Activated CD4-positive, alpha-beta T cell treated with anti-CD3 and anti-CD28 coated beads for 1 hour (primary cell): ENCODE results near the gene CAMP.

Experiments
- DNase-seq: peaks from one replicate; pipeline ENCODE4 v3.0.0-alpha.2; 2020

The CAMP gene

DNA sequence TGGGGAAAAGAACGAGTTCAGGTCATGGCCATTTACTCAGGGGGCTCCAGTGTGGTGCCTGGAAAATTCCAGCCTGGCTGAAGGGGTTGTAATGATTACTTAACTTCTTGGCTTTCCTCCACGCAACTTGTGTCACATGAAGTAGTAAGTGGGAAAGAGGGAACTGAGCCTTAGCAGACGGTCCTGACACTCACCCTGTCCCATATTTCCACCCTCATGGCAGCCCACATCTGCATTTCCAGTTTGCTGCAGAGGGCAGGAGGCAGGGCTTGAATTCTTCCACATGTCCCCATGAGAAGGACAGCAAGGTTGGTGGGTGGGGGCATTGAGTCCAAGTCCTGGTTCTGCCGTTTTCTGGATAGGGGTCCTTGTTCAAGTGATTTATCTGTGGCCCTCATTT is 7.8 kb upstream of the CAMP start:
- no peak for DNase-seq

- DNase-seq, result no peak
Measured at GRCh38 chr3:48215876-48216275, 7.4 kb upstream of the CAMP start.

GRCh38 chr3:48217449-48217848 is 5.8 kb upstream of the CAMP start:
- no peak for DNase-seq

GRCh38 chr3:48218537-48218936 is 4.8 kb upstream of the CAMP start:
- no peak for DNase-seq

DNA sequence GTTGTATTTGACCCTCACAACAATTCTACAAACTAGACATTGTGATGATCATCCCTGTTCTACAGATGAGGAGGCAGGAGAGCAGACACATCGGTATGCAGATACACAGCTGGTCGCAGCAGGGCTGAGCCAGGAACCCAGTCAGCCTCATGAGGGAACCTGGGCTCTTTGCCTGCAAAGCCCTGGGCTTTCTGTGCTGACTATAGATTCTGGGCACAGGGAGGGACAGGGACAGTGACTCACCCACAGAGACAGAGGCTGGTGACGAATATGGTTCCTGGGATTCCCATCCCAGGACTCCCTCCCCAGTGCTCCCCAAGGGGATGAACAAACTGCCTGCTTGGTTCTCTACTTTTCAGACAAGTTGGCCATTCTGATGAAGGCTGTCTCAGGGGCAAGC is 3.8 kb upstream of the CAMP start:
- DNase-seq, result no peak

DNA sequence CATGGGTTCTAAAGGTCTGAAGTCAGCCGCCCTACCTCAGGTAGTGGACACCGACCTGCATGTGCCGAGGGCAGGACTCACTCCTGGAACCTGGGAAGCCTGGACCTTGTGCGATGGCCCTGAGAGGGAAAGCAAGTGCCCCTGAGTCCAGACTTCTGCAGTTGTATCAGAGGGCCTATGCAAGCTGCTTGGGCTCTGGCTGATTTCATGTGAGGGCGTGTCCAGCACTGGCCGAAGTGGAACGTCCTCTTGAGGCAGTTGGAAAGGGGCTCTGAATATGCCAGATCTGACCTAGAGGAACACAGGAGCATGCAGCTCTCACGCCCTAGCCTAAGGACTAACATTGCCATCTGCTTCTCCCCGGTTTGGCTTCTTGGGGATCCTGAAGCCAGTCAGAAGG is 2.5 kb upstream of the CAMP start:
- no peak for DNase-seq

GRCh38 chr3:48225587-48225986 is 2.3 kb downstream of the CAMP start:
- no peak for DNase-seq

DNA sequence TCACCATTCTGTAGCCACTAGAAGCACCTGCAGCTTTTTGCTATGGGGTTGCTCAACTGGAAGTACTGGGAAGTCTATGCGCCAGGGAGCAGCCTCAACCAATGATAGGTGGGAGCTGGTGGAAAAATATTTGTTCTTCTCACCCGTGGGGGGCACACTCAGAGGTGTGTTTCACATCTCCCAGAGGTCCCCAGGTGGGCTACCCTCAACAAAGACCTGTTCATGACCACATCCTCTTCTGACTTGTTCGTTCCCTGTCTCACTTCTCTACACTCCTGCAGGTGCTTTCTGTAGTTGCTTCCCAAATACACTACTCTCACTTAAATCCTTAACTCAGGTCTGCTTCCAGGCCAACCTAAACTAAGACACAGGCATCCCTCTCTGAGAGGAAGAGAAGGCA is 3.6 kb downstream of the CAMP start:
- no peak for DNase-seq

- no peak for DNase-seq
Measured at GRCh38 chr3:48232232-48232631, 8.9 kb downstream of the CAMP start.

GRCh38 chr3:48232734-48233133 is 9.4 kb downstream of the CAMP start:
- peak; percentile 31 for DNase-seq

DNA sequence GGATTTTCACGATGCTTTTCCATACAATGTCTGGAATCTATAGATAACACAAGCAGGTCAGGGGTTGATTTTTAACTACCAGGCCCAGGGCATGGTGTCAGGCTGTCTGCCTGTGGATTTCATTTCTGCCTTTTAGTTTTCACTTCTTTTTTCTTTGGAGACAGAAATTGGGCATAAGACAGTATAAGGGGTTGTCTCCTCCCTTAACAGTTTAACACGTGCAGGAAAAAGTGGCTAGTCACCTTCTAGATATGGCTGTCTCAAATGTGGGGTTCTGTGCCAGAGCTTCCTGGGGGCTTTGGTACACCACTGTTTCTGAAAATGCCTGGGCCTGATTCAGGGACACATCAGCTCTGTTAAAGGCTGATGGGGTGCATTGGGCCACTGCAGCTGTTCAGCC is 10.2 kb downstream of the CAMP start:
- DNase-seq, result no peak

DNA sequence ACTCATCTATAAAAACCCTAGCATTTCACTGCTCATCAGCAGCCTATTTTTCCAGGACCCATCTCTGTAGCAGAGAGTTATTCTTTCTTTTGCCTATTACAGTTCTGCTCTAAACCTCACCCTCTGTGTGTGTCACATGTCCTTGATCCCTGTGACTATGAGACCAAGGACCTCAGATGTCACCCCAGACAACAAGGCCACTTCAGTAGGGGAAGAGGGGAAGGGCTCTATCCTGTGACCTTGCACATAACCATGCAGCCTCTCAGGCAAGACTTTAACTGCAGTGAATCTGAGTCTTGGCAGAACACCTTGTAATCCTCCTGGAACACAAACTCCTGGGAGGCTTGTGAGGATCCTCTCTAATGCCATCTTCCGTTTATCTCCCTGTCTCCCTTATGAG is 13.2 kb downstream of the CAMP start:
- DNase-seq, result no peak

- DNase-seq, result no peak
Measured at GRCh38 chr3:48238531-48239085, 15.3 kb downstream of the CAMP start.

GRCh38 chr3:48240000-48240963 is 17.0 kb downstream of the CAMP start:
- DNase-seq, result no peak

- DNase-seq, result no peak
Measured at GRCh38 chr3:48241796-48242455, 18.6 kb downstream of the CAMP start.

DNA sequence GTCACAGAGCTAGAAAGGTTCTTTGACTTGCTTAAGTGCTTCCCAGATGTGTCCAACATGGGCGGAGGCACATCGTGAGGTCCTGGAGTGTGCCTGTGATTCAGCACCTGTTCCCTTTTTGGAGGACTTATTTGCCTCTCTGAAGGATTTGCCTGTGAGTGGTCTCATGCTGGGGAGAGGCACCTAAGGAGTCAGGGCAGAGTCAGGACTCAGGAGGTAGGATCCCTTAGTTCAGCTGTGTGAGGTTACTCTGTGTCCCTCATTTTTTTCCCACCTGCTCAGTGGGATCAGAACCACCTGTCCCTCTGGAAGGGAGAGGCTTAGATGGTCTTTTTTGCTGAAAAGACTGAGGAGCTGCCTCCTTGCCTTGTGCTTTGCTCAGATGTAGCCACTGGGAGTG is 20.6 kb downstream of the CAMP start:
- no peak for DNase-seq

DNA sequence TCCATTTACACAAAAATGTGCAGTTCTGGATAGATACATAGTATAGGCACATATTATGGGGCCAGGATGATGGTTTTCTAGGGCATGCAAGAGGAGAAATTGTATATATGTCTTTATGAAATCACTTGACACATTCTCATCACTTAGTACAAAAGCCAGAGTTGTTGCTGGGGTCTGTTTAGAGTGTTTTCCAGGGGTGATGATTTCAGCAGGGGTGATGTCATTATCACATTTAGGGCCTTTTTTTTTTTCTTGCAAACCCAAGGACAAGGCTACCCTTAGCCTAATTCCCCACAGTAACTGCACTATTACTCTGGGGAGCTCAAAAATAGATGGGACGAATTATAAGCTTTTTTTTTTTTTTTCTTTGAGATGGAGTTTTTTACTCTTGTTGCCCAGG is 21.2 kb downstream of the CAMP start:
- no peak for DNase-seq

- DNase-seq, result no peak
Measured at GRCh38 chr3:48245136-48245535, 21.8 kb downstream of the CAMP start.

DNA sequence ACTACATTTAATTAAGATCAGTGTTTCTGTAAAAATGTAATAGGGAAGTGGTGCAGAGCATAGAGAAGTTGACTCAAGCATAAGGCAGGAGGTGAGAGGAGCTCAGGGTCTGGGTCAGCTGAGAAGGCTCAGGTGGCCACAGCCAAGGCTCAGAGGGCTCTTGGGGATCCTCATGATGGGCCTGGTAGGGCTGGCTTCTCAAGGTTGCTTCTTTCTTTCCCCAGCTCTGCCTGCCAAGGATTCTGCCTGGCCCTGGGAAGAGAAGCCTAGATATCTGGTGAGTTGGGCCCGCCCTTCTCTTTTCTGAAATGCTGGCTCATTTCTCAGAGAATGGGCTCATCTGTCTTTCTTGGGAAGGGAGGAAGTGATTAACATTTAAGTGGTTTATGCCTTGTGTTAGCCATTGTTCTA is 24.1 kb downstream of the CAMP start:
- no peak for DNase-seq

- DNase-seq, result no peak
Measured at GRCh38 chr3:48248095-48248850, 25.0 kb downstream of the CAMP start.

DNA sequence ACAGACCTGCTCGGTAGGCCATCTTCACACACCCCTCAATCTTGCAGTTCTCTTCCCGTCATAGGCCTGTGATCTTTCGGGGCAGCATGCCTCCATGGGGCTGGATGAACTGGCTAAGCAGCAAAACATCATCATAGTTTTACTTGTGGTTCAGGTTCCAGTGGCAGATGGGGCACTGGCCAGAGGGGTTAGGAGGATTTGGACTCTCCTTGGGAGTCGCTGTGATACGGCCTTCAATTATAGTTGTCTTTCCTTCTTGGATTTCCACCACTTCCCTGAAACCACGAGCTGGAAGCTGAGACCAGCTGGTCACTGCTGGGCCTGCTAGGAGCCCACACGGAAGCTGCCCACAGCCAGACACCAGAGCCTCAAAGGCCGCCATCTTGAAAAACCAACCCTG is 33.3 kb downstream of the CAMP start:
- no peak for DNase-seq

DNA sequence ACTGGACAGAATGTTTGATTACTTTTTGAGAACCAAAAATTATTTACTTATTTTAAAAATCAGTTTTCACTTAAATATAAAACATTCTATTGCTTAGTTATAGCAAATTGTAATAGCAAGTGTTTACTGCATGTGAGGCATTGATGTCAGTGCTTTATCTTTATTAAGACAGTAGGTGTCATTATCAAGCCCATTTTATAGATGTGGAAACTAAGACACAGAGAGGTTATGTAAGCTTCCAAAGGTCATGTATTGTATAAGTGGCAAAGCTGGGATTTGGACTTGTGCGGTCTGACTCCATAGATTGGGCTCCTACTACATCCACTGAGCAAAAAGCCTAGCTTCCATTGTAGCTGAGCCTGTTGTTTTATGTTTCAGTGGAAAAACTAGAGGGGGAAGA is 35.2 kb downstream of the CAMP start:
- DNase-seq, result no peak

DNA sequence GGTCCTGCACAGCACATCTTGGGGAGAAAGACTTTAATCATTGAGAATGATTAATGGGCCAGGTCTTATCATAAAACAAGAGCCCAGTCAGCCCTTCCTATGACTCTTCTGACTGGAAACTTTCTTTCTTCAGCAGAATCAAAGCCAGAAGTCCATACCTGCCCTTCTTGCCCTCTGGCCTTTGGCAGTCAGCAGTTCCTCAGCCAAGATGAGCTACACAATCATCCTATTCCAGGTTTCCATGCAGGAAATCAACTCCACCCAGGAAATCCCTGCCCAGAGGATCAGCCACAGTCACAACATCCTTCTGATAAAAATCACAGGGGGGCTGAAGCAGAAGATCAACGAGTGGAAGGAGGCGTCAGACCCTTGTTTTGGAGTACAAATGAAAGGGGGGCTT is 44.5 kb downstream of the CAMP start:
- DNase-seq, result no peak
